Skin of body (tissue), 2 donors: ENCODE results near the gene LRP8. TPM values are rescaled to one million over a fixed set of nuclear protein-coding genes. Genes with fewer than 3 reads are reported as not detected.
A peak's percentile ranks its signal among the peaks of the same experiment; 100 is the strongest.
"Not testable (repeated sequence)": the region's sequence is repeated elsewhere in the genome, so short reads cannot be mapped to it uniquely, and the experiment has no call there.

ENCODE experiments used
- DNase-seq: peaks from one replicate; lab custom pipeline; 2025; lab: John Stamatoyannopoulos, UW
- total RNA-seq: library from RNA; depleted of rRNA; stranded (reverse); fragments of >200 nt; gene quantifications from one replicate; pipeline ENCODE4 v1.2.3, GENCODE V29; 2014

Gene LRP8
- total RNA-seq, 1 donor from 2014 or later, result 5.1 TPM

GRCh38 chr1:53219711-53220110, 108.2 kb downstream of the LRP8 start:
- DNase-seq, result no peak

- DNase-seq, result no peak
Observed at GRCh38 chr1:53218201-53218600, 109.7 kb downstream of the LRP8 start.

GRCh38 chr1:53214376-53214940, 113.4 kb downstream of the LRP8 start:
- no peak for DNase-seq

GRCh38 chr1:53210954-53211353, 116.9 kb downstream of the LRP8 start:
- no peak for DNase-seq

- DNase-seq, result no peak
Observed at GRCh38 chr1:53210352-53210751, 117.5 kb downstream of the LRP8 start.

GRCh38 chr1:53207726-53208125, 120.1 kb downstream of the LRP8 start:
- DNase-seq, result no peak

- DNase-seq, result no peak
Observed at GRCh38 chr1:53206735-53207379, 121.0 kb downstream of the LRP8 start.

- not testable (repeated sequence) for DNase-seq
Observed at GRCh38 chr1:53206083-53206685, 121.7 kb downstream of the LRP8 start.

- DNase-seq, result not testable (repeated sequence)
Observed at GRCh38 chr1:53205496-53205895, 122.4 kb downstream of the LRP8 start.

GRCh38 chr1:53203466-53203865, 124.4 kb downstream of the LRP8 start:
- no peak for DNase-seq

- peak; percentile 65 for DNase-seq
Observed at GRCh38 chr1:53198241-53198651, 129.6 kb downstream of the LRP8 start.

- DNase-seq, result peak; percentile 30
Observed at GRCh38 chr1:53197291-53198200, 130.3 kb downstream of the LRP8 start.

GRCh38 chr1:53196485-53197290, 131.2 kb downstream of the LRP8 start, which contains the start of gene CPT2:
Gene CPT2, plus strand, starts transcription at chr1:53196824. Its CDS starts 120 bp downstream, at chr1:53196944.
- peak; percentile 90 for DNase-seq

- DNase-seq, result peak; percentile 30
Observed at GRCh38 chr1:53196017-53196484, 131.8 kb downstream of the LRP8 start.

GRCh38 chr1:53195246-53196016, 132.4 kb downstream of the LRP8 start:
- no peak for DNase-seq

Other genes starting within 250 kb of the LRP8 start
- gene SLC1A7, start 185.4 kb downstream of the LRP8 start, total RNA-seq, result not detected
- gene CPT2, start 131.2 kb downstream of the LRP8 start, total RNA-seq, result 10.6 TPM
- 38.5 TPM for gene CZIB, start 107.4 kb downstream of the LRP8 start, total RNA-seq
- 33.6 TPM for gene MAGOH, start 89.6 kb downstream of the LRP8 start, total RNA-seq
- gene DMRTB1, start 131.3 kb upstream of the LRP8 start, total RNA-seq, result not detected